H1 (cell line): Measurements from ENCODE around the gene SH2B3. TPM values are rescaled to one million over a fixed set of nuclear protein-coding genes. Genes with fewer than 3 reads are reported as not detected.

ENCODE experiments used
- CTCF ChIA-PET: fragments of 300-600 bp; sonication (Branson Sonifier 250); formaldehyde crosslinking; loops from one replicate; lab custom pipeline; 2021; ENCODE audit not compliant: partially characterized antibody; lab: Charles Lee
- POLR2A ChIA-PET: fragments of 300-600 bp; sonication (Branson Sonifier 250); formaldehyde crosslinking; loops from one replicate; lab custom pipeline; 2021; ENCODE audit warnings: inconsistent platforms; ENCODE audit not compliant: partially characterized antibody; lab: Charles Lee
- DNase-seq, 2 experiments: peaks; one replicate each; pipeline versions ENCODE4 v3.0.0 to v3.0.0-alpha.2; 2010 to 2022; ENCODE audit warnings: low spot score in 2 of 2, low read depth in 1 of 2, mixed read lengths in 1 of 2
- FAIRE-seq: peaks from 2 replicates; lab custom pipeline; 2011; peaks lifted over from hg19 to GRCh38; lab: Jason Lieb, UNC
- H2AFZ ChIP-seq: 2 replicates; pipeline ENCODE4 v1.8.1; 2012; ENCODE audit warnings: low read length, inconsistent platforms
- H2AK5ac ChIP-seq: 2 replicates; pipeline ENCODE4 v1.6.1; 2013; ENCODE audit warnings: low read depth, low read length
- H2BK120ac ChIP-seq: replicated peaks from 2 replicates; pipeline ENCODE3; 2013; ENCODE audit warnings: low read depth, low read length, inconsistent platforms
- H2BK12ac ChIP-seq: 2 replicates; pipeline ENCODE4 v1.6.1; 2013; ENCODE audit warnings: low read depth, low read length
- H2BK15ac ChIP-seq: 2 replicates; pipeline ENCODE4 v1.6.1; 2013; ENCODE audit warnings: low read length
- H2BK20ac ChIP-seq: 2 replicates; pipeline ENCODE4 v1.6.1; 2013; ENCODE audit warnings: low read length
- H2BK5ac ChIP-seq: 2 replicates; pipeline ENCODE4 v1.6.1; 2013; ENCODE audit warnings: low read depth, low read length
- H3K14ac ChIP-seq: 2 replicates; pipeline ENCODE4 v1.6.1; 2013; ENCODE audit warnings: inconsistent platforms; ENCODE audit not compliant: insufficient read length
- H3K18ac ChIP-seq: 2 replicates; pipeline ENCODE4 v1.6.1; 2013; ENCODE audit warnings: low read length; ENCODE audit errors: extremely low read depth
- H3K23ac ChIP-seq: 2 replicates; pipeline ENCODE4 v1.6.1; 2013; ENCODE audit warnings: inconsistent platforms; ENCODE audit not compliant: insufficient read length
- H3K23me2 ChIP-seq: 2 replicates; pipeline ENCODE4 v1.6.1; 2013; ENCODE audit warnings: low read depth, low read length
- H3K27ac ChIP-seq: 2 replicates; pipeline ENCODE4 v1.6.1; 2011; ENCODE audit warnings: low read depth, low read length, inconsistent platforms
- H3K27me3 ChIP-seq, 4 experiments: replicated peaks in 1 of 4; 1 replicate in 1 of 4; 2 replicates in 3 of 4; pipeline versions ENCODE4 v1.6.1 to v1.8.1; 2011 to 2013; ENCODE audit warnings: low read length in 3 of 4, mild to moderate bottlenecking in 3 of 4, inconsistent platforms in 2 of 4, mixed read lengths in 2 of 4, moderate library complexity in 1 of 4; ENCODE audit not compliant: control insufficient read depth in 3 of 4, insufficient read depth in 3 of 4; ENCODE audit errors: extremely low read depth in 1 of 4
- H3K36me3 ChIP-seq, 4 experiments: 2 replicates each; pipeline versions ENCODE4 v1.6.1 to v1.8.1; 2011 to 2013; ENCODE audit warnings: mild to moderate bottlenecking in 4 of 4, low read length in 3 of 4, moderate library complexity in 2 of 4, control low read depth in 1 of 4, inconsistent platforms in 1 of 4; ENCODE audit not compliant: insufficient read depth in 4 of 4, control insufficient read depth in 2 of 4
- H3K4ac ChIP-seq: replicated peaks from 2 replicates; pipeline ENCODE3; 2013; ENCODE audit warnings: low read length, low read depth, mixed read lengths, inconsistent platforms; ENCODE audit not compliant: insufficient read length
- H3K4me1 ChIP-seq, 4 experiments: replicated peaks in 1 of 4; 1 replicate in 1 of 4; 2 replicates in 3 of 4; pipeline versions ENCODE4 v1.6.1 to v1.8.1; 2011 to 2013; ENCODE audit warnings: low read length in 3 of 4, inconsistent platforms in 2 of 4, mixed read lengths in 1 of 4; ENCODE audit not compliant: insufficient read depth in 4 of 4, control insufficient read depth in 3 of 4
- H3K4me2 ChIP-seq, 2 experiments: 2 replicates each; pipeline versions ENCODE4 v1.6.1 to v1.8.1; 2011 to 2013; ENCODE audit warnings: low read depth in 2 of 2, low read length in 2 of 2, control low read depth in 1 of 2, inconsistent platforms in 1 of 2, mild to moderate bottlenecking in 1 of 2; ENCODE audit not compliant: insufficient read depth in 1 of 2
- H3K4me3 ChIP-seq, 4 experiments: fragments of 200-600, 300-600 bp in 1 of 4; sonication (generic), shearing (Covaris generic), sonication (Bioruptor Twin) in 1 of 4; 2 replicates each; pipeline versions ENCODE4 v1.5.1 to v1.8.1; 2011 to 2016; ENCODE audit warnings: low read length in 4 of 4, low read depth in 3 of 4, control low read depth in 2 of 4, inconsistent platforms in 2 of 4, mild to moderate bottlenecking in 2 of 4, mixed read lengths in 1 of 4, moderate library complexity in 1 of 4; ENCODE audit not compliant: insufficient read depth in 2 of 4; ENCODE audit errors: extremely low read depth in 1 of 4
- H3K56ac ChIP-seq: replicated peaks from 2 replicates; pipeline ENCODE3; 2013; ENCODE audit warnings: low read depth, mild to moderate bottlenecking, mixed read lengths, low read length, inconsistent platforms; ENCODE audit not compliant: insufficient read length
- H3K79me1 ChIP-seq: 2 replicates; pipeline ENCODE4 v1.6.1; 2013; ENCODE audit warnings: low read depth, low read length, control low read depth
- H3K79me2 ChIP-seq, 2 experiments: 2 replicates each; pipeline versions ENCODE4 v1.6.1 to v1.8.1; 2012 to 2013; ENCODE audit warnings: low read length in 2 of 2, mild to moderate bottlenecking in 2 of 2, inconsistent platforms in 1 of 2; ENCODE audit not compliant: insufficient read depth in 2 of 2, control insufficient read depth in 1 of 2
- H3K9ac ChIP-seq, 4 experiments: replicated peaks in 1 of 4; 1 replicate in 1 of 4; 2 replicates in 3 of 4; pipeline versions ENCODE4 v1.6.1 to v1.8.1; 2011 to 2013; ENCODE audit warnings: low read depth in 3 of 4, low read length in 3 of 4, control low read depth in 2 of 4, mild to moderate bottlenecking in 2 of 4, moderate library complexity in 2 of 4, inconsistent platforms in 1 of 4; ENCODE audit errors: extremely low read depth in 1 of 4
- H3K9me3 ChIP-seq, 2 experiments: 2 replicates each; pipeline versions ENCODE4 v1.6.1 to v1.8.1; 2012 to 2013; ENCODE audit warnings: mild to moderate bottlenecking in 2 of 2, moderate library complexity in 2 of 2, control low read depth in 1 of 2, inconsistent platforms in 1 of 2, low read depth in 1 of 2, low read length in 1 of 2, mixed read lengths in 1 of 2; ENCODE audit not compliant: insufficient read depth in 2 of 2
- H4K20me1 ChIP-seq, 2 experiments: replicated peaks in 1 of 2; 2 replicates each; pipeline versions ENCODE3 to v1.8.1; 2011 to 2013; ENCODE audit warnings: inconsistent platforms in 2 of 2, low read length in 2 of 2, mild to moderate bottlenecking in 1 of 2; ENCODE audit not compliant: insufficient read depth in 2 of 2, control insufficient read depth in 1 of 2
- H4K5ac ChIP-seq: 2 replicates; pipeline ENCODE4 v1.6.1; 2013; ENCODE audit warnings: low read length, low read depth, mixed read lengths, inconsistent platforms; ENCODE audit not compliant: insufficient read length
- H4K8ac ChIP-seq: 2 replicates; pipeline ENCODE4 v1.8.0; 2013; ENCODE audit warnings: mild to moderate bottlenecking, moderate library complexity, low read length, inconsistent platforms; ENCODE audit not compliant: insufficient read depth; ENCODE audit errors: extremely low read depth
- H4K91ac ChIP-seq: replicated peaks from 2 replicates; pipeline ENCODE3; 2013; ENCODE audit warnings: low read length, mixed read lengths, inconsistent platforms; ENCODE audit not compliant: insufficient read length
- BACH1 ChIP-seq: IDR thresholded peaks from 2 replicates; pipeline ENCODE4 v1.6.1; 2012; ENCODE audit warnings: low read length, improper control_type of control experiment
- BRCA1 ChIP-seq: IDR thresholded peaks from 2 replicates; pipeline ENCODE4 v1.6.1; 2012; ENCODE audit warnings: low read depth, low read length, improper control_type of control experiment
- CBX8 ChIP-seq: fragments of 300-800, 300-1000 bp; sonication (generic); IDR thresholded peaks from 2 replicates; pipeline ENCODE4 v1.7.1; 2016; ENCODE audit warnings: low read depth, low read length, borderline replicate concordance
- CREB1 ChIP-seq: IDR thresholded peaks from 2 replicates; pipeline ENCODE4 v1.6.1; 2012; ENCODE audit warnings: inconsistent platforms
- CTBP2 ChIP-seq: IDR thresholded peaks from 2 replicates; pipeline ENCODE4 v1.7.0; 2011; ENCODE audit warnings: borderline replicate concordance, mild to moderate bottlenecking, moderate library complexity, mixed read lengths, low read length; ENCODE audit not compliant: insufficient read depth, insufficient read length
- EP300 ChIP-seq, 2 experiments: IDR thresholded peaks; 1 replicate in 1 of 2; 2 replicates in 1 of 2; pipeline ENCODE4 v1.6.1; 2011 to 2012; ENCODE audit warnings: low read depth in 2 of 2, low read length in 2 of 2, mild to moderate bottlenecking in 2 of 2, borderline replicate concordance in 1 of 2, inconsistent platforms in 1 of 2, moderate library complexity in 1 of 2
- FOSL1 ChIP-seq: IDR thresholded peaks from 2 replicates; pipeline ENCODE4 v1.6.1; 2011; ENCODE audit warnings: mild to moderate bottlenecking, low read depth, low read length, moderate library complexity; ENCODE audit not compliant: insufficient read depth
- HDAC6 ChIP-seq: IDR thresholded peaks from one replicate; pipeline ENCODE4 v1.7.1; 2012; ENCODE audit warnings: low read depth, mild to moderate bottlenecking, inconsistent platforms, low read length, moderate library complexity
- JUN ChIP-seq: IDR thresholded peaks from 2 replicates; pipeline ENCODE4 v1.6.1; 2011; ENCODE audit warnings: low read depth, mild to moderate bottlenecking, improper control_type of control experiment, low read length
- JUND ChIP-seq: IDR thresholded peaks from 2 replicates; pipeline ENCODE4 v1.6.1; 2011; ENCODE audit warnings: mild to moderate bottlenecking, improper control_type of control experiment, low read length
- KDM1A ChIP-seq: fragments of 200-600, 300-600 bp; sonication (generic); IDR thresholded peaks from 2 replicates; pipeline ENCODE4 v1.7.1; 2016; ENCODE audit warnings: mild to moderate bottlenecking, low read length, borderline replicate concordance
- POLR2AphosphoS5 ChIP-seq: IDR thresholded peaks from 2 replicates; pipeline ENCODE4 v1.6.1; 2011; ENCODE audit warnings: low read depth, low read length
- POU5F1 ChIP-seq: IDR thresholded peaks from 2 replicates; pipeline ENCODE4 v1.6.1; 2011; ENCODE audit warnings: low read depth, mild to moderate bottlenecking, low read length, moderate library complexity
- SP4 ChIP-seq: IDR thresholded peaks from 2 replicates; pipeline ENCODE4 v1.6.1; 2012; ENCODE audit warnings: low read length, inconsistent platforms
- TCF12 ChIP-seq: IDR thresholded peaks from 2 replicates; pipeline ENCODE4 v1.6.1; 2011; ENCODE audit warnings: low read depth, mild to moderate bottlenecking, low read length
- YY1 ChIP-seq: IDR thresholded peaks from 2 replicates; pipeline ENCODE4 v1.6.1; 2011; ENCODE audit warnings: low read depth, mild to moderate bottlenecking, low read length
- WGBS, 2 experiments: shearing (Covaris generic) in 1 of 2; methylation state at CpG; one replicate each; pipeline versions ENCODE4 v1.1.6 to v1.1.7; 2013 to 2015; ENCODE audit warnings: low lambda C conversion rate in 2 of 2, mixed read lengths in 2 of 2, inconsistent platforms in 1 of 2, low coverage in 1 of 2, missing lambda C conversion rate in 1 of 2; ENCODE audit not compliant: insufficient replicate concordance in 2 of 2, insufficient coverage in 1 of 2, insufficient read length in 1 of 2; ENCODE audit errors: extremely low coverage in 1 of 2, missing lambda C conversion rate in 1 of 2; 5-methylcytosine and 5-hydroxymethylcytosine counted together
- polyA plus RNA-seq, 7 experiments: library from polyadenylated mRNA; depleted of rRNA in 3 of 7; stranded (reverse) in 5 of 7; unstranded in 2 of 7; fragments of >200 nt in 5 of 7; fragments of 200-250 nt in 2 of 7; gene quantifications; 1 replicate in 5 of 7; 2 replicates in 1 of 7; 4 replicates in 1 of 7; pipeline versions ENCODE4 v1.2.1 to v1.2.3, GENCODE V29; 2011 to 2013; ENCODE audit warnings: missing spikeins in 2 of 7, mixed read lengths in 2 of 7
- total RNA-seq: library from RNA; stranded (reverse); fragmentation: NEBNext Ultra II Directional; extraction: Animal tissue kit (Norgen Biotek cat#: 25700); gene quantifications from 2 replicates; pipeline ENCODE4 v1.2.1, GENCODE V29; 2021

SH2B3 gene
- total and polyA plus RNA-seq, 2 of the 8 experiments (the other 6 are each of a cell fraction or from before 2014, with no cell fraction given) = 20.8 to 34.1 TPM

DNA sequence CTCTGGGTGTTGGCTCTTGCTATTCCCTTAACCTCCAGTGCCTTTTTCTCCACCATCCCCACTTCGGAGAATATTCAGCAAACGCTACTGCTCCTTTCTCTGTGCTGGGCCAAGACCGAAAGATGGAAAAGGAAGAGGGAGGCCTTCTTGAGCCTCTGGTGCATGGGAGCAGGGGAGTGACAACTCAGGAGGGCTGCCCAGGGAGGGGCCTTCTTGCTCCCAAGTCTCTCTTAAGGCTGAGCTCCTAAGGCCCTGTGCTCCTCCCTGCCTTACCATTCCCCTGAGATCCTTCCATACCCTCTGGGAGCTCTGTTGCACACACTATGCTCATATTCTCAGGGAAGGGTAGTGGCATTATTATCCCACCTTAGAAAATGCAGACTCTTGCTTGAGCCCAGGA is 34.9 kb downstream of the SH2B3 start:
- DNase-seq (no peak), FAIRE-seq (no peak)
- Histone ChIP-seq H3K27me3 (no peaks in the 10 kb centered on the region), H4K91ac (no peak overlapping the region), H2BK120ac (no peak overlapping the region), H3K18ac (no peak overlapping the region), H2BK5ac (no peak overlapping the region), H3K4me1 (peaks cover 0 to 31% (median 24%) of the 10 kb centered on the region in 4 experiments; a peak in 6 of 7 replicates), H3K4me3 (no peak overlapping the region), H3K79me1 (peaks cover 20% of the 10 kb centered on the region), H2BK15ac (no peak overlapping the region), H2AFZ (no peak overlapping the region), H3K36me3 (peaks cover 0 to 3% (median 0%) of the 10 kb centered on the region in 4 experiments; a peak in 1 of 8 replicates), H3K27ac (no peak overlapping the region), H2BK12ac (no peak overlapping the region), H3K56ac (no peak overlapping the region), H3K79me2 (peaks cover 0 to 63% of the 10 kb centered on the region in 2 experiments; a peak in 2 of 4 replicates), H2AK5ac (no peak overlapping the region), H3K9me3 (no peaks in the 10 kb centered on the region), H3K4ac (no peak overlapping the region), H3K23ac (no peak overlapping the region), H3K14ac (no peak overlapping the region), H4K8ac (no peak overlapping the region), H3K9ac (no peak overlapping the region), H2BK20ac (no peak overlapping the region), H3K23me2 (no peaks in the 10 kb centered on the region), H3K4me2 (no peak overlapping the region), H4K20me1 (peaks cover 34 to 35% of the 10 kb centered on the region in 2 experiments), H4K5ac (no peak overlapping the region)
- ChIA-PET POLR2A (interaction anchor here (1.6 kb wide), 1 partner anchor 36 kb away, joined by 5 read pairs; no protein-coding TSS in a partner anchor), CTCF (interaction anchor here (0.9 to 31.7 kb wide), 5 partner anchors 10 to 37 kb away, joined by 3 to 838 read pairs (median 80); partner anchors contain the start of gene SH2B3)
- WGBS, 2 experiments = 80% methylated on average over 3 of the region's 3 CpGs; no CpG with 5 or more reads in 1 of the 2 experiments
- no peak for TF ChIP-seq JUND
- no peak for TF ChIP-seq EP300 (IDR thresholded peaks at IDR 0.05; ENCODE audit: borderline replicate concordance in 1 of 2, low read depth in 2 of 2, low read length in 2 of 2)
- TF ChIP-seq POU5F1 = no peak
- no peak for TF ChIP-seq JUN
- no peak for TF ChIP-seq SP4
- TF ChIP-seq KDM1A = no peak
- no peak for TF ChIP-seq BRCA1
- TF ChIP-seq BACH1 = no peak
- no peak for TF ChIP-seq POLR2AphosphoS5
- TF ChIP-seq FOSL1 = no peak
- TF ChIP-seq TCF12 = no peak
- TF ChIP-seq YY1 = no peak
- no peak for TF ChIP-seq CTBP2
- TF ChIP-seq HDAC6 = no peak
- no peak for TF ChIP-seq CREB1
- TF ChIP-seq CBX8 = no peak
